Muscle layer of duodenum (tissue), 2 donors: ENCODE measurements around the gene NEGR1.

Source experiments
- H3K27ac ChIP-seq: one replicate; pipeline ENCODE4 v1.7.0; 2013; ENCODE audit warnings: mild to moderate bottlenecking, low read length
- H3K27me3 ChIP-seq: one replicate; pipeline ENCODE4 v1.7.0; 2013; ENCODE audit warnings: low read depth, mild to moderate bottlenecking, control low read depth, low read length
- H3K36me3 ChIP-seq, 2 donors: one replicate each; pipeline ENCODE4 v1.7.0; 2013; ENCODE audit warnings: low read length in 2 of 2, control low read depth in 1 of 2, mild to moderate bottlenecking in 1 of 2; ENCODE audit not compliant: insufficient read depth in 2 of 2, control insufficient read depth in 1 of 2
- H3K4me1 ChIP-seq, 2 donors: one replicate each; pipeline ENCODE4 v1.7.0; 2013; ENCODE audit warnings: low read length in 2 of 2, mild to moderate bottlenecking in 2 of 2, control low read depth in 1 of 2, moderate library complexity in 1 of 2; ENCODE audit not compliant: insufficient read depth in 2 of 2, control insufficient read depth in 1 of 2
- H3K4me3 ChIP-seq, 2 donors: one replicate each; pipeline ENCODE4 v1.7.0; 2013; ENCODE audit warnings: low read length in 2 of 2, low read depth in 1 of 2, mild to moderate bottlenecking in 1 of 2
- H3K9me3 ChIP-seq, 2 donors: one replicate each; pipeline ENCODE4 v1.7.0; 2013; ENCODE audit warnings: low read length in 2 of 2, control low read depth in 1 of 2, mild to moderate bottlenecking in 1 of 2; ENCODE audit not compliant: control insufficient read depth in 1 of 2
- donor health status: healthy.

Gene NEGR1

DNA sequence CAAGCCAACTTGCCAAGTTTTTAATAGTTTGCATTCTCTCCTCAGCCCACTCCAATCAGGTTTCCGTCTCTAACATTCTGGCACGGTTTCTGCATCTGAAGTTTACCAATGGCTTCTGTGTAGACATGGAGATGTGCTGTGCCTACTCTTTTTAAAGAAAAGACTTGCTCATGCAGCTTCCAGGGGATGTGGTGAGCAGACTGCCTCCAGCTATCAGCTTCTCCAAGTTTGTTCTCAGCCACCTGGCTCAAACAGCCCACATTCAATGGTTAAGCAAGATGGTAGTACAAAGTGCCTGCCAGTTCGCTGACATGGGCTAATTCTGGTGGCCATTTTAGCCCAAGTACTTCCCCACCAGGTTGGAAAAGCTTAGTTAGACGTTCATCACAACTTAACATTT, 465.3 kb downstream of the NEGR1 start:
- Histone ChIP-seq H3K27me3 (no peaks in the 10 kb centered on the region), H3K9me3 (no peaks in the 10 kb centered on the region), H3K4me3 (no peak overlapping the region), H3K4me1 (no peaks in the 10 kb centered on the region), H3K36me3 (no peaks in the 10 kb centered on the region), H3K27ac (no peak overlapping the region)

DNA sequence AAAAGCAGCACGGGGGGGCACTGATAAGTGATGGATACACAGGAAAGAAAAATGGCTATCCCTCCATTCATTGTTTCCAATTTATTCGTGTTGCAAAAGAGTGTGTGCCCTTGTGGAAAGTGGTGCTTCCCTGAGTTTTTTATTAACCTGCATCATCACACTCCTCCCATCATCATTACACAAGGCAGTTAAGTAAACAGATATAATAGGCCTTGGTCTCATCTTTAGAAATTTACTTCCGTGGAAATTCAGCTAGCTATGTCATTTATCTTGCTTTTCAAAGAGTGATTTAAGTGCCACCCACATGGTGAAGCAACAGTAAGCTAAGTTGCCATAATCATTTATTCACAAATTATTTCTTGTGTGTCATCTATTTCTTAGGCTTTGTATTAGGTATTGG, 473.3 kb downstream of the NEGR1 start:
- no peaks in the 10 kb centered on the region for H3K27me3 ChIP-seq

DNA sequence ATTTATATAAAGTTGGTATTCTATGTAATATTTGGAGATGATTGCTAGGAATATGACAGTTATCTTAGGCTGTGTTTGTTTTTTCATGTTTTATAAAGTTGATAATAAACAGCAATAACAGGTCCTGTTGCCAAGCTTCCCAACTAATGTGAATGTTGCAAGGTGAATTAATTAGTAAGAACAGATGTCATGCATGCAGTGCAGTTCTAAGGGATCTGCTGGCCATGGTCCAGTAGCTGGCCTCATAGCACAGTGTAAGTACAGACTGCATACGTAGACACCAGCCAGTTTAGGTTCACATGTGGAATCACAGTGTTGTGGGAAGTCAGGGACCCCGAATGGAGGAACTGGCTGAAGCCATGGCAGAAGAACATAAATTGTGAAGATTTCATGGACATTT, 478.2 kb downstream of the NEGR1 start:
- Histone ChIP-seq H3K4me1 (no peaks in the 10 kb centered on the region), H3K9me3 (no peaks in the 10 kb centered on the region), H3K27ac (no peak overlapping the region), H3K36me3 (no peaks in the 10 kb centered on the region), H3K27me3 (no peaks in the 10 kb centered on the region), H3K4me3 (no peak overlapping the region)

More for the DNA sequence above, 473.3 kb downstream of the NEGR1 start:
- no peaks in the 10 kb centered on the region for H3K36me3 ChIP-seq
- no peaks in the 10 kb centered on the region for H3K4me1 ChIP-seq
- no peak overlapping the region for H3K27ac ChIP-seq
- no peak overlapping the region for H3K4me3 ChIP-seq
- H3K9me3 ChIP-seq = no peaks in the 10 kb centered on the region

DNA sequence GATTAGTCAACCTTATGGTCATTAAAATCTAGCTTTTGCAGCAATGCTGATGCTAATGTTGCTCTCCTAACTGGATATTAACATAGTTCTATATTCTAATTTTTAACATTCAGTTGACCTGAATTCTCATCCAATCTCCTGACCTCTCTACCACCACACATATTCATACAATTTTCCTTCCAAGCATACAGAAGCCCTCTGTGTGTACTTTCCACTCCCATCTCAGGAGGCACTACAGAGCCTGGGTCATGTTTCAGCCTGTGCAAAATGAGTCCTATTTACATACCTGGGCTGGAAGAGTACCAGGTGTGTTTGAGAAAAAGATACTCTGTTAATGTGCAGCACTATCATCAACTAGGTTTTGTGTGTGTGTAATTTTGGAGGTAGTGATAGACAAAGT, 486.3 kb downstream of the NEGR1 start:
- Histone ChIP-seq H3K27ac (no peak overlapping the region), H3K4me1 (no peaks in the 10 kb centered on the region), H3K4me3 (no peak overlapping the region), H3K36me3 (no peaks in the 10 kb centered on the region), H3K27me3 (no peaks in the 10 kb centered on the region), H3K9me3 (no peaks in the 10 kb centered on the region)

DNA sequence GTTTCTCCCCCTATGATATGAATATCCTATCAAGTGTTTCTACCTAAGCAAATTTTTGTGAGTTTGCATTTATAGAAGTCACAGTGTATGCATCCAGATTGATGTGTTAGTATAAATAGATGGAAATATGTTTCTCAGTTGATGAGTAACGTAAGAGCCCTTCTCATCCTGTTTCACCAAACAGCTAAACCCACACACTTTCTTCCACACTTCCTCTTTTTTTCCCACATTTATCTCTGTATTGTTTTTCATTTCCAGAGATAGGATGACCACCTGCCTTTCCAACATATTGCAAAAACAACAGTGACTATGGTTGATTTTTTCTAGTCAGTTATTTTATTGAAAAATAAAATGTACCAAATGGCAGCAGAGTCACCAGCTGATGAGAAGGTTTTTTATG, 490.1 kb downstream of the NEGR1 start:
- Histone ChIP-seq H3K9me3 (no peaks in the 10 kb centered on the region), H3K36me3 (no peaks in the 10 kb centered on the region), H3K27ac (no peak overlapping the region), H3K4me1 (no peaks in the 10 kb centered on the region), H3K27me3 (no peaks in the 10 kb centered on the region), H3K4me3 (no peak overlapping the region)

DNA sequence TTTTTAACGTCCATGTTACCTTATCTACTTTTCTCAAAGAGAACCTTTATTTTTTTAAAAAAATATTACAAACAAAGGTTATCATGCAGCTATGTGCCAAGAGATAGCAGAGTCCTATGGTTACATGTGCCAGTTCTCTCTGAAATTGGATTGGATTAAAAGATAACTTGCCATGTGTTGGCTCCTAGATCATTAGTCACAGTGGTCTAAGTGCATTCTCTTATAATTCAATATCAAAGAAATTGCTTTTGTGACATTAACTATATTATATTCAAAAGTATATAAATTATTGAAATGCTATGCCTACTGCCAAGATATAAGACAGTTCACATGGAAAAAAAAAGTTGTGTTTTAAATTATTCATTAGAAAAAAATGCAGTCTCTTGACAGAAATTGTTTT, 494.2 kb downstream of the NEGR1 start:
- Histone ChIP-seq H3K4me1 (peaks cover 0 to 4% of the 10 kb centered on the region in 2 donors), H3K27me3 (no peaks in the 10 kb centered on the region), H3K9me3 (no peaks in the 10 kb centered on the region), H3K4me3 (no peak overlapping the region), H3K36me3 (no peaks in the 10 kb centered on the region), H3K27ac (no peak overlapping the region)

DNA sequence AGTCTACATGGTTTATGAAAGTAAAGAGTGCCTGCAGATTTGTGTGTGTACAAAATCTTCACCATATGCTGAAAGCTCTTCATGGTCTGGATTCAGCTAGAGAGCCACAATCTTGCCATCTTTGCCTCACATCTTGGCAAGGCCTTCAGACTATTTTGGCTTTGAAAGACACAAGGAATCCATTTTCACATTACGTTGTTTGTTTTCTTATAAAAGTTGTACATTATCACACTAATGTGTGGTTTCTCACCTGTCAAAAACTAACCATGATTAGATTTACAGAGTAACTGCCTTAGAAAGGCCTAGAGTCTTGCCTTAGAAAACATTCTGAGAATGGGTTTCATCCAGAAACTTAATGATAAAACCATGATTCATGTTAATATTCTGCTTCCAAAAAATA, 494.6 kb downstream of the NEGR1 start:
- no peaks in the 10 kb centered on the region for H3K9me3 ChIP-seq
- no peak overlapping the region for H3K27ac ChIP-seq
- H3K27me3 ChIP-seq = no peaks in the 10 kb centered on the region
- peaks cover 0 to 4% of the 10 kb centered on the region in 2 donors for H3K4me1 ChIP-seq
- no peaks in the 10 kb centered on the region for H3K36me3 ChIP-seq
- H3K4me3 ChIP-seq = no peak overlapping the region

DNA sequence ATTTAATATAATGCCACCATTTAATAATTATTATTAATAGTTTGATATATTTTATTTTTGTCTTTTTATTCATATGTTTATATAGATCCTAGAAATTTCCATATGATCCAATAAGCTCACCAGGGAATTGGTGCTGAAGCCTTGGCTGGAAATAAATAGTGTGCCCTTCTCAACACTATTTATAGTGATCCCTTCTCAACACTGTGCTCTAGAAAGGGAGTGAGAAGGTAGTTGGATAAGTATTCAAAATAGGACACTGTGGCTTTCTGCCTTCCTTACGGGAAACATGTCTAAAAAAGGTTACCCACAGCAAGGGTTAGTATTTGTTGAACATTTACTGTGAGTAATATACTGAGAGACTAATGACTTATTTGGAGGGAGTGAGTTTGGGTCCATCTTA, 496.1 kb downstream of the NEGR1 start:
- no peaks in the 10 kb centered on the region for H3K36me3 ChIP-seq
- no peaks in the 10 kb centered on the region for H3K9me3 ChIP-seq
- H3K4me3 ChIP-seq = no peak overlapping the region
- H3K27ac ChIP-seq = no peak overlapping the region
- H3K27me3 ChIP-seq = no peaks in the 10 kb centered on the region
- H3K4me1 ChIP-seq = peaks cover 0 to 4% of the 10 kb centered on the region in 2 donors

DNA sequence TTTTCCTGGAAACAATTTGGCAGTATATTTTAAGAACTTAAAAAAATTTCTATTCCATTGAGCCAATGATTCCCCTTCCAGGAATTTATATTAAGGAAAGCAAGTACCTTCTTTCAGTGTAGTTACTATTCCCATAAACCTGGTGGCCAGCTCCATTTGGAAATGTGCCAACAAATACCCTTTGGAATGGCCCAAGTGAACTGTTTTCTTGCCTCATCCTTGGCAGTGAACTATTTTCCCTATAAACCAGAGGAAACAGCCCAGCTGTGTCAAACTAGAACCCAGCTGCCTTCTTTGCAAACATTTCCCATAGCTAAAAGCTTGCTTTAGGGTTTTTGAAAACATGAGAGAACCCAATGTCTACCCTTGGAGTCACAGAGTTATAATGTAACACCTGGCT, 496.9 kb downstream of the NEGR1 start:
- Histone ChIP-seq H3K9me3 (no peaks in the 10 kb centered on the region), H3K36me3 (no peaks in the 10 kb centered on the region)

DNA sequence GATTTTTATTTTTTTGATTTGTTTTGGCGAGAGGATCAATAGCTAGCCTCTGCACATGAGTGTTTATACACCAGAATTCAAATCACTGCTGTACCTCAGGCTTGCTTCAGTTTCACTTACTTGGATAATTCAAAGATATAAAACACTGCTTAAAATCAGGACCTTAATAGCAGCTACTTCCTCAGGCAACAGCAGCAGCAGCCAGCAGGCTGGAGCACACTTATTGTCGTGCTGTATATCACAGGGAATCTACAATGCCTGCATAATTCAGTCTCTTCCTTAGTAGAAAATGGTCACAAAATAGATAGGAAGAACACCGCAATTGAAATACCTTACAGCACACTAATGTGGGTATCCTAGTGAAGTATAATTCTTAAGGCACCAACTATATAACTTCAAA, 497.3 kb downstream of the NEGR1 start:
- Histone ChIP-seq H3K27ac (no peak overlapping the region), H3K9me3 (no peaks in the 10 kb centered on the region), H3K36me3 (no peaks in the 10 kb centered on the region), H3K27me3 (no peaks in the 10 kb centered on the region), H3K4me1 (peaks cover 0 to 4% of the 10 kb centered on the region in 2 donors), H3K4me3 (no peak overlapping the region)

More for the DNA sequence above, 496.9 kb downstream of the NEGR1 start:
- Histone ChIP-seq H3K4me3 (no peak overlapping the region), H3K4me1 (peaks cover 0 to 4% of the 10 kb centered on the region in 2 donors), H3K27ac (no peak overlapping the region), H3K27me3 (no peaks in the 10 kb centered on the region)

DNA sequence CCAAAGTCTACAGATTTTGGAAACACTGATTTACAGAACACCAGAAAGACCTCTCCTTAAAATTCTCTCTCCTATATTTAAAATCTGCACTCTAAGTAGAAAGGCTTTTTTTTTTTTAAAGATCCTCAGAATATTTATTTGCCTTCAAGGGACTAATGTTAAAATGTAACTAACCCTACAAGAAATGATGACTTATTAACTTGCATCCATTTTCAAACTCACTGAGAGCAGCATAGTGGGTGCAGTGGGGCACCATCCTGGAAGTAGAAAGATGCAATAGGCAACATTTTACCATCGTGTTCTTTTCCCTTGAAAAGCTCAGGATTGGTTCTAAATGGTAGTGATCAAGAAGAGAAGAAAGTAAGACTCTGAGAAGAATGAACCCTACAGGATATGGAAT, 498.1 kb downstream of the NEGR1 start:
- no peak overlapping the region for H3K4me3 ChIP-seq
- no peaks in the 10 kb centered on the region for H3K36me3 ChIP-seq
- H3K9me3 ChIP-seq = no peaks in the 10 kb centered on the region
- no peak overlapping the region for H3K27ac ChIP-seq
- H3K27me3 ChIP-seq = no peaks in the 10 kb centered on the region
- H3K4me1 ChIP-seq = peaks cover 0 to 4% of the 10 kb centered on the region in 2 donors

DNA sequence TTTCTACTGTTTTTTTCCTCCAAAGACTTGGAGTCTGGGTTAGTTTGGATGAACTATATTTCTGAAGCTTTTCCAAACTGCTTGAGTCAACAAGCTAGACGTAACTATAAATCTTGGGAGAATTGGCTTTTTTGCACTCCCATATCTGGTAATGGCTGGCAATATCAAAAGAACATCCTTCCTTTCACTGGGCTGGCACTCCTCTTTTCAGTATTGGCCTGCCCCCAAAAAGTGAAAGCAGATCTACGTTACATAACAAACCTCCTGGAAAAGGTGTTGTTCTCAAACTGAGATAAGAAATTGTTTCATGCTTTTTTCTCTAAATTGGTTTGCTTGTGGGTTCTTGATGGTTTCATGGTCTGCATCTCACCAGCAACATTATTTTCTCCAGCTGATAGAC, 499.3 kb downstream of the NEGR1 start:
- Histone ChIP-seq H3K36me3 (no peaks in the 10 kb centered on the region), H3K27ac (no peak overlapping the region), H3K27me3 (no peaks in the 10 kb centered on the region), H3K4me3 (no peak overlapping the region), H3K4me1 (peaks cover 0 to 4% of the 10 kb centered on the region in 2 donors), H3K9me3 (no peaks in the 10 kb centered on the region)
